ENCODE results near the gene C10orf90.

C10orf90 gene

DNA sequence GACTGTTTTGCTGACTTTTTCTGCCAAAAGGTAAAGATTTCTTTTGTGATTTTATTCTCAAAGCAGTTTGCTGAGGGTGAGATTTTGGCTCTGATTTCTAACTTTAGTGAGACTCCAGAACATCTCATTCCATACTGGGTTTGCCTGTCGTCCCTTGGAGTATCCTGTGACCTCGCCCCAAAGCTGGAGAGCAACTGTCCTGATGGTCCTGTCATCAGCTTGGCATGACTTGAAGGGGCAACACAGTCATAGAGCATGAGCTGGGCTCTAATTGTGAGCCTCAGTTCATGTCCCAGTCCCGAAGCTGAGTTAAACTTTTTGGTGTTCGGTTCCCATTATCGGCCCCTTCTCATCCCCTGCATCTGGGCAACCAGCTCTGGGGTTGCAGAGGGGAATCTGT lies 23.4 kb downstream of the C10orf90 start:
- no peaks in the 10 kb centered on the region for H3F3A ChIP-seq (ENCODE audit: low read depth)
- TF ChIP-seq, protein P1, sequence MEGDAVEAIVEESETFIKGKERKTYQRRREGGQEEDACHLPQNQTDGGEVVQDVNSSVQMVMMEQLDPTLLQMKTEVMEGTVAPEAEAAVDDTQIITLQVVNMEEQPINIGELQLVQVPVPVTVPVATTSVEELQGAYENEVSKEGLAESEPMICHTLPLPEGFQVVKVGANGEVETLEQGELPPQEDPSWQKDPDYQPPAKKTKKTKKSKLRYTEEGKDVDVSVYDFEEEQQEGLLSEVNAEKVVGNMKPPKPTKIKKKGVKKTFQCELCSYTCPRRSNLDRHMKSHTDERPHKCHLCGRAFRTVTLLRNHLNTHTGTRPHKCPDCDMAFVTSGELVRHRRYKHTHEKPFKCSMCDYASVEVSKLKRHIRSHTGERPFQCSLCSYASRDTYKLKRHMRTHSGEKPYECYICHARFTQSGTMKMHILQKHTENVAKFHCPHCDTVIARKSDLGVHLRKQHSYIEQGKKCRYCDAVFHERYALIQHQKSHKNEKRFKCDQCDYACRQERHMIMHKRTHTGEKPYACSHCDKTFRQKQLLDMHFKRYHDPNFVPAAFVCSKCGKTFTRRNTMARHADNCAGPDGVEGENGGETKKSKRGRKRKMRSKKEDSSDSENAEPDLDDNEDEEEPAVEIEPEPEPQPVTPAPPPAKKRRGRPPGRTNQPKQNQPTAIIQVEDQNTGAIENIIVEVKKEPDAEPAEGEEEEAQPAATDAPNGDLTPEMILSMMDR (conservative IDR thresholded peaks at IDR 0.05; ENCODE audit: low read length), result no peak
- no peak for TF ChIP-seq EZH2phosphoT487 (IDR thresholded peaks at IDR 0.05; ENCODE audit: borderline replicate concordance)
- H3K79me2 ChIP-seq (ENCODE audit: insufficient read depth, low read length), result no peaks in the 10 kb centered on the region
- H3K9me3 ChIP-seq (ENCODE audit: insufficient read depth, low read depth, low read length), result no peaks in the 10 kb centered on the region; the same call in 1 of the 2 replicates
- H3K4me3 ChIP-seq (ENCODE audit: low read length, poor library complexity, severe bottlenecking), result no peak overlapping the region
- H2AFZ ChIP-seq (ENCODE audit: low read length), result no peak overlapping the region
- H4K20me1 ChIP-seq (ENCODE audit: insufficient read depth, low read length, poor library complexity, severe bottlenecking), result no peaks in the 10 kb centered on the region
- no peak overlapping the region for H3K4me2 ChIP-seq (ENCODE audit: low read depth, low read length, poor library complexity, severe bottlenecking)
- no peaks in the 10 kb centered on the region for H3K36me3 ChIP-seq (ENCODE audit: insufficient read depth, low read length)
- no peak overlapping the region for H3K9ac ChIP-seq (ENCODE audit: low read depth, low read length, poor library complexity, severe bottlenecking)
- no peaks in the 10 kb centered on the region for H3K27me3 ChIP-seq (ENCODE audit: insufficient read depth, low read length, poor library complexity, severe bottlenecking)
- no peaks in the 10 kb centered on the region for H3K9me2 ChIP-seq (replicated peaks; ENCODE audit: low read depth, low read length)
- H3K4me1 ChIP-seq (ENCODE audit: insufficient read depth, low read length, poor library complexity, severe bottlenecking), result no peaks in the 10 kb centered on the region

DNA sequence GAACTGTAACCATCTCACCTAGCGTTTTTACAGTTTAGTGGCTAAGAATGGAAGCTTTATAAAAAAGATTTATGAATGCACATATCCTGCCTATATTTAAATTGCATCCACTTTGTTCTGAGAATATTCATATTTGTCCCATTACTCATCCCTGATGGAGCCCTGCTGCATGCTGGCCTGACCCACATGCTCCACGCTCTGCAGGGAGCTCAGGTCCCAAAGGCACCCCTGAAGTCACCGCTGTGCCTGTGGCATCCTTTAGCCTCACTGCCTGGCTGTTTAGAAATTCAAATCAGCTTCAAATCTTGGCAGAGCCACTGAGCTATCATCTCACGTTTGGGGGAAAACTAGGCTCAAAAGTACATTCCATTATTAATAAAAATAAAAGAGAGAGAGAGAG lies 24.4 kb downstream of the C10orf90 start:
- H3F3A ChIP-seq (ENCODE audit: low read depth), result no peaks in the 10 kb centered on the region
- no peaks in the 10 kb centered on the region for H3K79me2 ChIP-seq (ENCODE audit: insufficient read depth, low read length)
- H4K20me1 ChIP-seq (ENCODE audit: insufficient read depth, low read length, poor library complexity, severe bottlenecking), result no peaks in the 10 kb centered on the region
- H3K4me1 ChIP-seq (ENCODE audit: insufficient read depth, low read length, poor library complexity, severe bottlenecking), result no peaks in the 10 kb centered on the region
- no peak overlapping the region for H3K4me3 ChIP-seq (ENCODE audit: low read length, poor library complexity, severe bottlenecking)
- TF ChIP-seq, protein P1 (conservative IDR thresholded peaks at IDR 0.05; ENCODE audit: low read length), result no peak
- TF ChIP-seq EZH2phosphoT487 (IDR thresholded peaks at IDR 0.05; ENCODE audit: borderline replicate concordance), result no peak
- H3K9me2 ChIP-seq (replicated peaks; ENCODE audit: low read depth, low read length), result no peaks in the 10 kb centered on the region
- no peaks in the 10 kb centered on the region for H3K36me3 ChIP-seq (ENCODE audit: insufficient read depth, low read length)
- no peaks in the 10 kb centered on the region for H3K27me3 ChIP-seq (ENCODE audit: insufficient read depth, low read length, poor library complexity, severe bottlenecking)
- no peak overlapping the region for H3K9ac ChIP-seq (ENCODE audit: low read depth, low read length, poor library complexity, severe bottlenecking)
- H2AFZ ChIP-seq (ENCODE audit: low read length), result no peak overlapping the region
- H3K9me3 ChIP-seq (ENCODE audit: insufficient read depth, low read depth, low read length), result no peaks in the 10 kb centered on the region; the same call in 1 of the 2 replicates
- H3K4me2 ChIP-seq (ENCODE audit: low read depth, low read length, poor library complexity, severe bottlenecking), result no peak overlapping the region

DNA sequence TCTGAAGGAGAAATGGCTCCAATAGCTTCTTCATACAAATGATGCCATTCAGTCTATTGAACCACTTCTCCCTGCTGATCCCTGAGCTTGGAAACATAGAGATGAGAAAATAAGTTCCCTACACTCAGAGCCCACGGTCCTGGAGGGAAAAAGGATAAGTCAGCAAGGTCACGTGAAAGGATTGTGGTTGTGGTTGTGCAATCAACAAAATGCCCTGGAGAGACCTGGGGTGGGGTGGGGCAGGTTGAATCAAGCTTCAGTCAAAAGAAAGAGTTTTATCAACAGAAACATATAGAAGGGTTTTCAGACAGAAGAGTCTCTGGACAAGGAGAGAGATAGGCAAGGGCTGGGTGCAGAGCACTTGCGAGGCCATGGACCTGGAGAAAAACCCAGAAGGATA lies 30.1 kb downstream of the C10orf90 start:
- H4K20me1 ChIP-seq (ENCODE audit: insufficient read depth, low read length, poor library complexity, severe bottlenecking), result no peaks in the 10 kb centered on the region
- no peaks in the 10 kb centered on the region for H3K36me3 ChIP-seq (ENCODE audit: insufficient read depth, low read length)
- no peak overlapping the region for H3K4me2 ChIP-seq (ENCODE audit: low read depth, low read length, poor library complexity, severe bottlenecking)

More for the DNA sequence above, 30.1 kb downstream of the C10orf90 start:
- Histone ChIP-seq H3K4me3 (ENCODE audit: low read length, poor library complexity, severe bottlenecking) (no peak overlapping the region), H3K4me1 (ENCODE audit: insufficient read depth, low read length, poor library complexity, severe bottlenecking) (no peaks in the 10 kb centered on the region), H3K79me2 (ENCODE audit: insufficient read depth, low read length) (no peaks in the 10 kb centered on the region), H3K9me2 (replicated peaks; ENCODE audit: low read depth, low read length) (no peaks in the 10 kb centered on the region), H3F3A (ENCODE audit: low read depth) (no peaks in the 10 kb centered on the region), H3K9me3 (ENCODE audit: insufficient read depth, low read depth, low read length) (peaks cover 4% of the 10 kb centered on the region; the same call in 1 of the 2 replicates), H2AFZ (ENCODE audit: low read length) (no peak overlapping the region), H3K9ac (ENCODE audit: low read depth, low read length, poor library complexity, severe bottlenecking) (no peak overlapping the region), H3K27me3 (ENCODE audit: insufficient read depth, low read length, poor library complexity, severe bottlenecking) (no peaks in the 10 kb centered on the region)
- TF ChIP-seq, protein P1 (conservative IDR thresholded peaks at IDR 0.05; ENCODE audit: low read length), result no peak
- no peak for TF ChIP-seq EZH2phosphoT487 (IDR thresholded peaks at IDR 0.05; ENCODE audit: borderline replicate concordance)
